Fibroblast of lung (primary cell): ENCODE results near the gene OR5K3. TPM values are rescaled to one million over a fixed set of nuclear protein-coding genes. Genes with fewer than 3 reads are reported as not detected.

Experiments used
- DNase-seq, 2 donors: peaks; one replicate each; pipeline versions ENCODE4 v3.0.0 to v3.0.0-alpha.2; 2010; ENCODE audit warnings: low read depth in 2 of 2
- H2AFZ ChIP-seq: 2 replicates; pipeline ENCODE4 v1.5.1; 2012; ENCODE audit warnings: low read length, control low read depth, inconsistent platforms
- H3K27ac ChIP-seq: 2 replicates; pipeline ENCODE4 v1.5.1; 2011; ENCODE audit warnings: low read length, control low read depth; ENCODE audit not compliant: insufficient read depth
- H3K27me3 ChIP-seq: 2 replicates; pipeline ENCODE4 v1.5.1; 2011; ENCODE audit warnings: mild to moderate bottlenecking, low read length; ENCODE audit not compliant: control insufficient read depth, insufficient read depth
- H3K36me3 ChIP-seq: 2 replicates; pipeline ENCODE4 v1.5.1; 2011; ENCODE audit warnings: low read length; ENCODE audit not compliant: control insufficient read depth, insufficient read depth
- H3K4me1 ChIP-seq: 2 replicates; pipeline ENCODE4 v1.5.1; 2011; ENCODE audit warnings: low read length; ENCODE audit not compliant: control insufficient read depth, insufficient read depth; ENCODE audit errors: extremely low read depth
- H3K4me2 ChIP-seq: 2 replicates; pipeline ENCODE4 v1.5.1; 2011; ENCODE audit warnings: low read length, control low read depth; ENCODE audit not compliant: insufficient read depth; ENCODE audit errors: extremely low read depth
- H3K4me3 ChIP-seq, 4 experiments: fragments of 200-600 bp in 1 of 4; sonication (generic) in 1 of 4; replicated peaks in 1 of 4; 2 replicates each; pipeline ENCODE4 v1.5.1; 2011 to 2016; ENCODE audit warnings: low read length in 4 of 4, low read depth in 3 of 4, mild to moderate bottlenecking in 3 of 4, control low read depth in 2 of 4, inconsistent platforms in 1 of 4, mixed read lengths in 1 of 4; ENCODE audit not compliant: insufficient read depth in 1 of 4; ENCODE audit errors: control extremely low read depth in 1 of 4
- H3K79me2 ChIP-seq: 2 replicates; pipeline ENCODE4 v1.5.1; 2012; ENCODE audit warnings: mild to moderate bottlenecking, low read length, inconsistent platforms; ENCODE audit not compliant: control insufficient read depth, insufficient read depth
- H3K9ac ChIP-seq: 2 replicates; pipeline ENCODE4 v1.5.1; 2011; ENCODE audit warnings: mild to moderate bottlenecking, low read length, control low read depth; ENCODE audit not compliant: insufficient read depth
- H3K9me3 ChIP-seq: 2 replicates; pipeline ENCODE4 v1.5.1; 2012; ENCODE audit warnings: low read depth, low read length; ENCODE audit not compliant: control insufficient read depth, insufficient read depth
- H4K20me1 ChIP-seq: 2 replicates; pipeline ENCODE4 v1.5.1; 2011; ENCODE audit warnings: low read length; ENCODE audit not compliant: control insufficient read depth, insufficient read depth; ENCODE audit errors: extremely low read depth
- EZH2 ChIP-seq: IDR thresholded peaks from 2 replicates; pipeline ENCODE4 v1.5.1; 2012; ENCODE audit warnings: low read length, control low read depth, mild to moderate bottlenecking; ENCODE audit errors: missing control alignments
- polyA plus RNA-seq, 2 donors: library from polyadenylated mRNA; depleted of rRNA in 1 of 2; stranded (reverse) in 1 of 2; unstranded in 1 of 2; fragments of >200 nt; gene quantifications; 2 replicates each; pipeline ENCODE4 v1.2.1, GENCODE V29; 2011 to 2012; ENCODE audit warnings: missing spikeins in 1 of 2
- total RNA-seq: library from RNA; depleted of rRNA; stranded (reverse); fragments of >200 nt; gene quantifications from 2 replicates; pipeline ENCODE4 v1.2.1, GENCODE V29; 2014
- TF ChIP-seq, protein P1 (sequence below), 2 donors: IDR thresholded peaks in 1 of 2; conservative IDR thresholded peaks in 1 of 2; 1 replicate in 1 of 2; 2 replicates in 1 of 2; pipeline ENCODE4 v1.5.1; 2011 to 2012; ENCODE audit warnings: low read length in 2 of 2, control low read depth in 1 of 2, inconsistent platforms in 1 of 2, low read depth in 1 of 2, mild to moderate bottlenecking in 1 of 2

OR5K3 gene
- total and polyA plus RNA-seq, 2 donors (not counting 1 experiment from before 2014, with no cell fraction given), result not detected

DNA sequence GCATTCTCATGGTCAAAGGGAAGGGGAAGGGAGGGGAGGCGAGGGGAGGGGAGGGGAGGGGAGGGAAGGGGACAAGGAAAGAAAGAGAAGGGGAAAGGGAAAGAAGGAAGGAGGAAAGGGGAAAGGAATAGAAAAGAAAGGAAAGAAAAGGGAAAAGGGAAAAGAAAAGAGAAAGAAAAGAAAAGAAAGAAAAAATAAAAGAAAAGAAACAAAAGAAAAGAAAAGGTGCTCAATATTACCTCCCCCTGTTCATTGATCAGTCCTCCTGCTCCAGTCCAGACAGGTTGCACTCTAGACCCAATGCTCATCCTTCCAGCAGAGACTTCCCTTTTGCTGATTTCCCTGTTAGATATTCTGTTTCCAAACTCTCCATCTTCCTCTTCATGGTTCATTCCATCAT lies 18.0 kb upstream of the OR5K3 start:
- Histone ChIP-seq H3K4me2 (no peak overlapping the region), H2AFZ (no peak overlapping the region), H3K27ac (no peak overlapping the region), H3K4me1 (no peaks in the 10 kb centered on the region), H3K4me3 (no peak overlapping the region), H3K9ac (no peak overlapping the region), H3K27me3 (no peaks in the 10 kb centered on the region), H3K9me3 (no peaks in the 10 kb centered on the region), H4K20me1 (no peaks in the 10 kb centered on the region), H3K79me2 (no peaks in the 10 kb centered on the region), H3K36me3 (no peaks in the 10 kb centered on the region)
- TF ChIP-seq, protein P1, sequence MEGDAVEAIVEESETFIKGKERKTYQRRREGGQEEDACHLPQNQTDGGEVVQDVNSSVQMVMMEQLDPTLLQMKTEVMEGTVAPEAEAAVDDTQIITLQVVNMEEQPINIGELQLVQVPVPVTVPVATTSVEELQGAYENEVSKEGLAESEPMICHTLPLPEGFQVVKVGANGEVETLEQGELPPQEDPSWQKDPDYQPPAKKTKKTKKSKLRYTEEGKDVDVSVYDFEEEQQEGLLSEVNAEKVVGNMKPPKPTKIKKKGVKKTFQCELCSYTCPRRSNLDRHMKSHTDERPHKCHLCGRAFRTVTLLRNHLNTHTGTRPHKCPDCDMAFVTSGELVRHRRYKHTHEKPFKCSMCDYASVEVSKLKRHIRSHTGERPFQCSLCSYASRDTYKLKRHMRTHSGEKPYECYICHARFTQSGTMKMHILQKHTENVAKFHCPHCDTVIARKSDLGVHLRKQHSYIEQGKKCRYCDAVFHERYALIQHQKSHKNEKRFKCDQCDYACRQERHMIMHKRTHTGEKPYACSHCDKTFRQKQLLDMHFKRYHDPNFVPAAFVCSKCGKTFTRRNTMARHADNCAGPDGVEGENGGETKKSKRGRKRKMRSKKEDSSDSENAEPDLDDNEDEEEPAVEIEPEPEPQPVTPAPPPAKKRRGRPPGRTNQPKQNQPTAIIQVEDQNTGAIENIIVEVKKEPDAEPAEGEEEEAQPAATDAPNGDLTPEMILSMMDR (conservative IDR thresholded peaks at IDR 0.05 in 1 of 2, IDR thresholded peaks at IDR 0.05 in 1 of 2; ENCODE audit: low read depth in 1 of 2, low read length in 2 of 2), result no peak
- TF ChIP-seq EZH2, result no peak
- DNase-seq, result no peak

DNA sequence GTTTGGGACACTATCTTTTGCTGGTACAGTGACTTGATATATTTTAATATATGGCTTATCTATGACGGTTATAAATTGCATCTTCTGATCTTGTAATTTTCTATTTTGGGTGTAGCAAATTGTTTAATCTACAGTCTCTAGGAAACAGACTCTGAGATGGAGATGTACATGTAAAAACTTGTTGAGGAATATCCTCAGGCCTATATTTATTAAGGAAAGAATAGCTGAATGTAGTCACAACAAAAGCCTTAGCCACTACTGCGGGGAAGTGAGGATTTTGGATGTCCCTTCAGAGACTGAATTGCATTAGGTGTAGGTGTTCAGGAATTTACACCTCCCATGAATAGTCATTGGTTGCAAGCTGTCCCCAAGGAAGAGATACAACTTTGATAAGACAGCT lies 13.8 kb upstream of the OR5K3 start:
- TF ChIP-seq, protein P1 (conservative IDR thresholded peaks at IDR 0.05 in 1 of 2, IDR thresholded peaks at IDR 0.05 in 1 of 2; ENCODE audit: low read depth in 1 of 2, low read length in 2 of 2), result no peak
- TF ChIP-seq EZH2, result no peak
- no peak overlapping the region for H3K27ac ChIP-seq
- no peaks in the 10 kb centered on the region for H4K20me1 ChIP-seq
- H3K4me1 ChIP-seq, result no peaks in the 10 kb centered on the region
- no peaks in the 10 kb centered on the region for H3K9me3 ChIP-seq
- H3K9ac ChIP-seq, result no peak overlapping the region
- no peaks in the 10 kb centered on the region for H3K27me3 ChIP-seq
- DNase-seq, result no peak
- H2AFZ ChIP-seq, result no peak overlapping the region
- no peak overlapping the region for H3K4me3 ChIP-seq
- no peak overlapping the region for H3K4me2 ChIP-seq
- no peaks in the 10 kb centered on the region for H3K36me3 ChIP-seq
- no peaks in the 10 kb centered on the region for H3K79me2 ChIP-seq

DNA sequence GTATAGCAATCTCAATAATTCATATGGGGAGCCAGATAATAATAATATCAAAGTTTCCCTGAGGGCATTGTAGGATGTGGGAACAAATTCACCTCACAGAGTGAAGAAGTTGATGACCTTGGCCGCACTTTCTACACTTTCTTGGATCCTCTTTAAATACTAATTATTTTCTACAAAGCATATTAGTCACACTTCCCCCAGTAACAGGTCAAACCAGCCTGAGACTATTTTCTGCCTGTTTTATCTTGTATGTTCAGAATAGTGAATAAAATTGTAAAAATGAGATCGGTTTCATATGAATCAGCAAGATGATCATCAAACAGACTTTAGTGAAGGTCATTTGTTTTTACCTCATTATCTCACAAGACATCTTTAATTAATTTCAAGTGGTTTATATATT lies 2.3 kb upstream of the OR5K3 start:
- Histone ChIP-seq H3K27me3 (no peaks in the 10 kb centered on the region), H3K9me3 (no peaks in the 10 kb centered on the region), H3K36me3 (no peaks in the 10 kb centered on the region), H3K4me1 (no peaks in the 10 kb centered on the region), H3K9ac (no peak overlapping the region), H3K4me2 (no peak overlapping the region), H3K79me2 (no peaks in the 10 kb centered on the region), H3K4me3 (no peak overlapping the region), H3K27ac (no peak overlapping the region), H2AFZ (no peak overlapping the region), H4K20me1 (no peaks in the 10 kb centered on the region)
- TF ChIP-seq, protein P1 (conservative IDR thresholded peaks at IDR 0.05 in 1 of 2, IDR thresholded peaks at IDR 0.05 in 1 of 2; ENCODE audit: low read depth in 1 of 2, low read length in 2 of 2), result no peak
- no peak for DNase-seq
